Measurements from ENCODE around the gene HCN4.

DNA sequence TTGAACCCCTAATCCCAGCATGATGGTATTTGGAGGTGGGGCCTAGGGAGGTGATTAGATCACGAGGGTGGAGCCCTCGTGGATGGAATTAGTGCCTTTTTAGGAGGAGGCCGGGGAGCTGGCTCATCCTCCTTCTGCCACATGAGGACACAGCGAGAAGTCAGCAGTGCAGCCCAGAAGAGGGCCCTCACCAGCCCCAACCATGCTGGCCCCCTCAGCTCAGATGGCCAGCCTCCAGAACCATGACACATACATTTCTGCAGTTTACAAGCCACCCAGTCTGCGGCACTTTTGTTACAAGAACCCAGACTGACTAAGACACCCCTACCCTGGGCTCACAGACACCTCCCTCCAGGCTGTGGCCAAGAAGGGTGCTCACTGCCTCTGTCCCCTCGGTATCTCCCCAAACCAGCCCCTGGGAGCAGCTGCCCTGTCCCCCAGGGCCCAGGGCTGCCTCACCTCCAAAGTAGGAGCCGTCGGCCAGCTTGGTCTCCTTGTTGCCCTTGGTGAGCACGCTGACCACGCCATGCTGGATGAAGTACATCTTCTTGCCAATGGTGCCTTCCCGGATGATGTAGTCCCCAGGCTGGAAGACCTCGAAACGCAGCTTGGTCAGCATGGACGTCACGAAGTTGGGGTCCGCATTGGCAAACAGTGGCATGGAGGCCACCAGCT, 44.1 kb downstream of the HCN4 start:
- TF ChIP-seq, protein P1, sequence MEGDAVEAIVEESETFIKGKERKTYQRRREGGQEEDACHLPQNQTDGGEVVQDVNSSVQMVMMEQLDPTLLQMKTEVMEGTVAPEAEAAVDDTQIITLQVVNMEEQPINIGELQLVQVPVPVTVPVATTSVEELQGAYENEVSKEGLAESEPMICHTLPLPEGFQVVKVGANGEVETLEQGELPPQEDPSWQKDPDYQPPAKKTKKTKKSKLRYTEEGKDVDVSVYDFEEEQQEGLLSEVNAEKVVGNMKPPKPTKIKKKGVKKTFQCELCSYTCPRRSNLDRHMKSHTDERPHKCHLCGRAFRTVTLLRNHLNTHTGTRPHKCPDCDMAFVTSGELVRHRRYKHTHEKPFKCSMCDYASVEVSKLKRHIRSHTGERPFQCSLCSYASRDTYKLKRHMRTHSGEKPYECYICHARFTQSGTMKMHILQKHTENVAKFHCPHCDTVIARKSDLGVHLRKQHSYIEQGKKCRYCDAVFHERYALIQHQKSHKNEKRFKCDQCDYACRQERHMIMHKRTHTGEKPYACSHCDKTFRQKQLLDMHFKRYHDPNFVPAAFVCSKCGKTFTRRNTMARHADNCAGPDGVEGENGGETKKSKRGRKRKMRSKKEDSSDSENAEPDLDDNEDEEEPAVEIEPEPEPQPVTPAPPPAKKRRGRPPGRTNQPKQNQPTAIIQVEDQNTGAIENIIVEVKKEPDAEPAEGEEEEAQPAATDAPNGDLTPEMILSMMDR (IDR thresholded peaks at IDR 0.05) = no peak
- no peak for TF ChIP-seq POLR2A (IDR thresholded peaks at IDR 0.05)

Measured in thyroid gland (tissue), 4 donors.